ENCODE data around the gene TEX11. TPM values are rescaled to one million over a fixed set of nuclear protein-coding genes. Genes with fewer than 3 reads are reported as not detected.

The TEX11 gene
- not detected in 2 replicates for total RNA-seq (2013; cell fraction: nucleolus; rRNA removed)
- total RNA-seq (2014; rRNA removed): not detected in 2 replicates
- total RNA-seq (2014; rRNA removed; fragmentation: Illumina TruSeq; extraction: Trizol): not detected in 2 replicates
- total RNA-seq (2021): not detected in 2 replicates
- polyA plus RNA-seq (2011; ENCODE audit: low read depth): not detected
- polyA plus RNA-seq (2011; rRNA removed): not detected in 2 replicates
- not detected in 2 replicates for polyA plus RNA-seq (2011; cell fraction: cytosol; rRNA removed)
- not detected in 2 replicates for polyA plus RNA-seq (2011; cell fraction: nucleus; rRNA removed)
- polyA plus RNA-seq (2012): not detected in 2 replicates
- polyA plus RNA-seq (2014; fragmentation: Illumina TruSeq; extraction: Trizol): not detected in 2 replicates
- polyA plus RNA-seq (2014; fragmentation: Nextera tagmentation; extraction: Ambion mirVana): not detected
- polyA plus RNA-seq (2014; rRNA removed): not detected in 2 replicates
- not detected for polyA plus RNA-seq (2016; fragmentation: Nextera tagmentation; extraction: Ambion mirVana)
- not detected in 2 replicates for polyA minus RNA-seq (2011; rRNA and poly(A)+ RNA removed)
- not detected in 2 replicates for polyA minus RNA-seq (2011; cell fraction: cytosol; rRNA and poly(A)+ RNA removed)
- polyA minus RNA-seq (2011; cell fraction: nucleus; rRNA and poly(A)+ RNA removed): not detected in 2 replicates
- percentile 2 among the genes with signal in this experiment for Bru-seq, nascent RNA
- percentile 0 among the genes with signal in this experiment for BruChase-seq, experiment 1, labeled RNA remaining after a 6-hour chase
- BruChase-seq, experiment 2, labeled RNA remaining after a 2-hour chase: percentile 2 among the genes with signal in this experiment
- long read RNA-seq, experiment 1: 0 reads
- long read RNA-seq, experiment 2: 0 reads

DNA sequence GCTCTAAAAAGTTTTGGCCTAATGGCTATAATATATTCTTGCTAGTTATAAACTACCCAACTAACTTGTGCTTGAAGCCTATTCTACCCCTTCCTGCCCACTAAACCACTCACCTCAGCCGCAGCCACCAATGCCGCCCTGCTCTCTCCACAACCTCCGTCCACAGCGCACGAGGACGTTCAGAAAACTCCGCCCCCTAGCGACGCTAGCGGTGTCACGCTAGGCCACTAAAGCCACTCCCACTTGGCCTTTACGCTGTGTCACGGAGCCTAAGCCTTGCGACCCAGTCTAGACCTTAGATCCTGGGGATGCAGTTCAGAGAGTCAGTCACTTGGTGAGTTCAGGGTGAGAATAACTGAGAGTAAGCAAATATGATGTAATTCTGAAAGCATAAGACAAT, at the start of gene TEX11:
Gene TEX11, minus strand, starts transcription at position 171 of the 400 bp plus-strand sequence. CDS start 922 bp downstream, outside the sequence.
- Histone ChIP-seq H3K4me2 (ENCODE audit: control insufficient read depth, insufficient read depth) (no peak within 1 kb of the TSS), H3K4me3 (no peak within 1 kb of the TSS), H3K4me1 (ENCODE audit: control insufficient read depth, insufficient read depth, low read length) (no peaks in the 10 kb centered on the region), H4K20me1 (ENCODE audit: control insufficient read depth, insufficient read depth) (no peaks in the 10 kb centered on the region), H3K79me2 (ENCODE audit: control insufficient read depth, insufficient read depth, low read length) (no peaks in the 10 kb centered on the region), H3K9ac (ENCODE audit: control insufficient read depth, insufficient read depth, low read length) (no peak within 1 kb of the TSS), H3K9me3 (replicated peaks; ENCODE audit: control insufficient read depth, insufficient read depth, low read length) (no peaks in the 10 kb centered on the region; the same call in 2 of the 3 replicates), H2AFZ (ENCODE audit: control insufficient read depth, low read depth, low read length) (no peak within 1 kb of the TSS), H3K36me3 (ENCODE audit: control insufficient read depth in 2 of 2, insufficient read depth in 2 of 2, low read length in 1 of 2) (no peaks in the 10 kb centered on the region), H3K27ac (ENCODE audit: control insufficient read depth, insufficient read depth) (no peak within 1 kb of the TSS), H3K27me3 (replicated peaks in 1 of 2; ENCODE audit: control insufficient read depth in 2 of 2, insufficient read depth in 2 of 2, low read length in 1 of 2) (no peaks in the 10 kb centered on the region)
- TF ChIP-seq, protein P1, sequence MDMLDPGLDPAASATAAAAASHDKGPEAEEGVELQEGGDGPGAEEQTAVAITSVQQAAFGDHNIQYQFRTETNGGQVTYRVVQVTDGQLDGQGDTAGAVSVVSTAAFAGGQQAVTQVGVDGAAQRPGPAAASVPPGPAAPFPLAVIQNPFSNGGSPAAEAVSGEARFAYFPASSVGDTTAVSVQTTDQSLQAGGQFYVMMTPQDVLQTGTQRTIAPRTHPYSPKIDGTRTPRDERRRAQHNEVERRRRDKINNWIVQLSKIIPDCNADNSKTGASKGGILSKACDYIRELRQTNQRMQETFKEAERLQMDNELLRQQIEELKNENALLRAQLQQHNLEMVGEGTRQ (IDR thresholded peaks at IDR 0.05; ENCODE audit: borderline replicate concordance, low read depth, low read length): no peak
- TF ChIP-seq STAT1 (conservative IDR thresholded peaks at IDR 0.05) (no peak), CEBPB (IDR thresholded peaks at IDR 0.05; ENCODE audit: borderline replicate concordance in 1 of 2, low read depth in 2 of 2, low read length in 2 of 2) (no peak)
- TF ChIP-seq, protein P2, sequence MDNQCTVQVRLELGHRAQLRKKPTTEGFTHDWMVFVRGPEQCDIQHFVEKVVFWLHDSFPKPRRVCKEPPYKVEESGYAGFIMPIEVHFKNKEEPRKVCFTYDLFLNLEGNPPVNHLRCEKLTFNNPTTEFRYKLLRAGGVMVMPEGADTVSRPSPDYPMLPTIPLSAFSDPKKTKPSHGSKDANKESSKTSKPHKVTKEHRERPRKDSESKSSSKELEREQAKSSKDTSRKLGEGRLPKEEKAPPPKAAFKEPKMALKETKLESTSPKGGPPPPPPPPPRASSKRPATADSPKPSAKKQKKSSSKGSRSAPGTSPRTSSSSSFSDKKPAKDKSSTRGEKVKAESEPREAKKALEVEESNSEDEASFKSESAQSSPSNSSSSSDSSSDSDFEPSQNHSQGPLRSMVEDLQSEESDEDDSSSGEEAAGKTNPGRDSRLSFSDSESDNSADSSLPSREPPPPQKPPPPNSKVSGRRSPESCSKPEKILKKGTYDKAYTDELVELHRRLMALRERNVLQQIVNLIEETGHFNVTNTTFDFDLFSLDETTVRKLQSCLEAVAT (IDR thresholded peaks at IDR 0.05): no peak
- in situ Hi-C loops (cut with MboI): no loop called here
- ChIA-PET SMC1A (ENCODE audit: uncharacterized antibody, unreplicated experiment) (no interaction called here), RAD21 (ENCODE audit: unreplicated experiment) (no interaction called here), POLR2A (no interaction called here), CTCF (no interaction called here)
- no TSS peak for BruUV-seq (replicated peaks)
- ATAC-seq (no peak), FAIRE-seq (no peak), DNase-seq (ENCODE audit: low read depth, low spot score) (no peak)
- intact Hi-C loops (cut with micrococcal nuclease; ENCODE audit: unreplicated experiment): no loop called here
- 87% methylated on average over 14 of the region's 14 CpGs for WGBS (ENCODE audit: insufficient coverage, insufficient replicate concordance, low lambda C conversion rate, missing lambda C conversion rate)

All from GM12878 (cell line).